ENCODE data around the gene RERG.

DNA sequence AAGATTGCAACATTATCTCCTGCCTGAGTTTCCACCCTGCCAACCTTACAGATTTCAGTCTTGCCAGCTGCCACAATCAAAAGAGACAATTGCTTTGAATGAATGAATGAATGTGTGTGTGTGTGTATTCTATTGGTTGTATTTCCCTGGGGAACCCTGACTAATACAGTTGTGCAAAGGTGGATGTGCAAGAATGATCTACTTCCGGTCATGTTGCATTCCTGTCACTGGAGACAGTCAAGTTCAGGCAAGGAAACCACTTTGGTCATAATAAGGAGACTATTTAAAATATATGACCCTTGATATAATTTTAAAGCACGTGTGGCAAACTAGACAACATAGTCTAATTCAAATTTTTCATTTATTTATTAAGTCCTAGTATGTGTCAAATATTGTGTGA, 13.1 kb downstream of the RERG start:
- no peak for TF ChIP-seq POLR2A (IDR thresholded peaks at IDR 0.05)
- TF ChIP-seq, protein P1, sequence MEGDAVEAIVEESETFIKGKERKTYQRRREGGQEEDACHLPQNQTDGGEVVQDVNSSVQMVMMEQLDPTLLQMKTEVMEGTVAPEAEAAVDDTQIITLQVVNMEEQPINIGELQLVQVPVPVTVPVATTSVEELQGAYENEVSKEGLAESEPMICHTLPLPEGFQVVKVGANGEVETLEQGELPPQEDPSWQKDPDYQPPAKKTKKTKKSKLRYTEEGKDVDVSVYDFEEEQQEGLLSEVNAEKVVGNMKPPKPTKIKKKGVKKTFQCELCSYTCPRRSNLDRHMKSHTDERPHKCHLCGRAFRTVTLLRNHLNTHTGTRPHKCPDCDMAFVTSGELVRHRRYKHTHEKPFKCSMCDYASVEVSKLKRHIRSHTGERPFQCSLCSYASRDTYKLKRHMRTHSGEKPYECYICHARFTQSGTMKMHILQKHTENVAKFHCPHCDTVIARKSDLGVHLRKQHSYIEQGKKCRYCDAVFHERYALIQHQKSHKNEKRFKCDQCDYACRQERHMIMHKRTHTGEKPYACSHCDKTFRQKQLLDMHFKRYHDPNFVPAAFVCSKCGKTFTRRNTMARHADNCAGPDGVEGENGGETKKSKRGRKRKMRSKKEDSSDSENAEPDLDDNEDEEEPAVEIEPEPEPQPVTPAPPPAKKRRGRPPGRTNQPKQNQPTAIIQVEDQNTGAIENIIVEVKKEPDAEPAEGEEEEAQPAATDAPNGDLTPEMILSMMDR (IDR thresholded peaks at IDR 0.05): no peak

All from lower leg skin (tissue), 3 donors.